GM18868 (cell line): ENCODE data around the gene IFNL3.
"Not testable (repeated sequence)": the region's sequence is repeated elsewhere in the genome, so short reads cannot be mapped to it uniquely, and the experiment has no call there.

Experiments
- ATAC-seq: cut with Tn5 transposase; IDR thresholded peaks from one replicate; pipeline ENCODE4 v1.9.1; 2021; ENCODE audit warnings: mild to moderate bottlenecking, moderate library complexity; ENCODE audit not compliant: unreplicated experiment

Gene IFNL3

GRCh38 chr19:39253374-39254149 is 8.8 kb upstream of the IFNL3 start:
- ATAC-seq = no peak

GRCh38 chr19:39252458-39252857 is 7.7 kb upstream of the IFNL3 start:
- ATAC-seq = no peak

- ATAC-seq = no peak
Observed at GRCh38 chr19:39251846-39252245, 7.0 kb upstream of the IFNL3 start.

- ATAC-seq = no peak
Observed at GRCh38 chr19:39251081-39251480, 6.3 kb upstream of the IFNL3 start.

GRCh38 chr19:39248806-39249205 is 4.0 kb upstream of the IFNL3 start, which contains the start of gene IFNL4:
Gene IFNL4 (minus strand): TSS chr19:39248856.
- ATAC-seq = no peak

- ATAC-seq = no peak
Observed at GRCh38 chr19:39247701-39248664, 3.2 kb upstream of the IFNL3 start.

- ATAC-seq = no peak
Observed at GRCh38 chr19:39246951-39247669, 2.3 kb upstream of the IFNL3 start.

- not testable (repeated sequence) for ATAC-seq
Observed at GRCh38 chr19:39245166-39245565, 360 bp upstream of the IFNL3 start.

GRCh38 chr19:39243741-39244140 is 1.1 kb downstream of the IFNL3 start:
- not testable (repeated sequence) for ATAC-seq

GRCh38 chr19:39240421-39240820 is 4.4 kb downstream of the IFNL3 start:
- ATAC-seq = no peak

- no peak for ATAC-seq
Observed at GRCh38 chr19:39238944-39239343, 5.9 kb downstream of the IFNL3 start.

GRCh38 chr19:39238209-39238608 is 6.6 kb downstream of the IFNL3 start:
- no peak for ATAC-seq

- ATAC-seq = peak; percentile 45
Observed at GRCh38 chr19:39237200-39238184, 7.3 kb downstream of the IFNL3 start.

GRCh38 chr19:39236527-39236926 is 8.3 kb downstream of the IFNL3 start:
- no peak for ATAC-seq

GRCh38 chr19:39232708-39233107 is 12.1 kb downstream of the IFNL3 start:
- ATAC-seq = no peak

GRCh38 chr19:39230096-39230764 is 14.6 kb downstream of the IFNL3 start:
- ATAC-seq = no peak

- ATAC-seq = no peak
Observed at GRCh38 chr19:39224910-39225309, 19.9 kb downstream of the IFNL3 start.

- ATAC-seq = no peak
Observed at GRCh38 chr19:39223703-39224279, 21.0 kb downstream of the IFNL3 start.

- not testable (repeated sequence) for ATAC-seq
Observed at GRCh38 chr19:39219108-39219507, 25.7 kb downstream of the IFNL3 start.
